Trophoblast cell (in vitro differentiated cells and primary cell): ENCODE results near the gene LIPM.
"Not testable (repeated sequence)": the region's sequence is repeated elsewhere in the genome, so short reads cannot be mapped to it uniquely, and the experiment has no call there.

ENCODE experiments used
- DNase-seq, 2 donors: peaks; one replicate each; pipeline ENCODE4 v3.0.0-alpha.2; 2016
- H2AFZ ChIP-seq: 2 replicates; pipeline ENCODE4 v1.6.1; 2013; ENCODE audit warnings: low read length, moderate library complexity, mild to moderate bottlenecking; ENCODE audit not compliant: insufficient read depth, poor library complexity
- H2AK5ac ChIP-seq: 2 replicates; pipeline ENCODE4 v1.6.1; 2013; ENCODE audit warnings: mild to moderate bottlenecking, low read length
- H2BK120ac ChIP-seq: 2 replicates; pipeline ENCODE4 v1.6.1; 2013; ENCODE audit warnings: low read length, mild to moderate bottlenecking, moderate library complexity; ENCODE audit not compliant: insufficient read depth, poor library complexity
- H2BK12ac ChIP-seq: 2 replicates; pipeline ENCODE4 v1.6.1; 2013; ENCODE audit warnings: mild to moderate bottlenecking, low read length, moderate library complexity
- H2BK5ac ChIP-seq: 2 replicates; pipeline ENCODE4 v1.6.1; 2013; ENCODE audit warnings: low read length, low read depth, moderate library complexity, mild to moderate bottlenecking; ENCODE audit not compliant: poor library complexity
- H3K14ac ChIP-seq: 2 replicates; pipeline ENCODE4 v1.6.1; 2013; ENCODE audit warnings: mild to moderate bottlenecking, low read length
- H3K18ac ChIP-seq: 2 replicates; pipeline ENCODE4 v1.6.1; 2013; ENCODE audit warnings: mild to moderate bottlenecking, low read length
- H3K23ac ChIP-seq: 2 replicates; pipeline ENCODE4 v1.6.1; 2013; ENCODE audit warnings: low read length
- H3K27ac ChIP-seq: 2 replicates; pipeline ENCODE4 v1.5.1; 2013; ENCODE audit warnings: low read depth, mild to moderate bottlenecking, inconsistent platforms, low read length, moderate library complexity
- H3K27me3 ChIP-seq: 2 replicates; pipeline ENCODE4 v1.6.1; 2013; ENCODE audit warnings: inconsistent platforms, mild to moderate bottlenecking, low read length, moderate library complexity; ENCODE audit not compliant: insufficient read depth
- H3K36me3 ChIP-seq, 2 experiments: 1 replicate in 1 of 2; 2 replicates in 1 of 2; pipeline ENCODE4 v1.6.1; 2013; ENCODE audit warnings: low read length in 2 of 2, mild to moderate bottlenecking in 2 of 2, moderate library complexity in 1 of 2; ENCODE audit not compliant: insufficient read depth in 2 of 2, control insufficient read depth in 1 of 2
- H3K4ac ChIP-seq: 2 replicates; pipeline ENCODE4 v1.6.1; 2013; ENCODE audit warnings: low read depth, mild to moderate bottlenecking, low read length, moderate library complexity
- H3K4me1 ChIP-seq, 2 experiments: 1 replicate in 1 of 2; 2 replicates in 1 of 2; pipeline ENCODE4 v1.6.1; 2013; ENCODE audit warnings: low read length in 2 of 2, mild to moderate bottlenecking in 2 of 2, moderate library complexity in 1 of 2; ENCODE audit not compliant: insufficient read depth in 2 of 2, control insufficient read depth in 1 of 2
- H3K4me2 ChIP-seq: 2 replicates; pipeline ENCODE4 v1.6.1; 2013; ENCODE audit warnings: inconsistent platforms, mild to moderate bottlenecking, low read length, moderate library complexity
- H3K4me3 ChIP-seq: 2 replicates; pipeline ENCODE4 v1.5.1; 2013; ENCODE audit warnings: mild to moderate bottlenecking, low read depth, low read length, inconsistent platforms
- H3K79me1 ChIP-seq: one replicate; pipeline ENCODE4 v1.6.1; 2013; ENCODE audit warnings: low read length
- H3K79me2 ChIP-seq: 2 replicates; pipeline ENCODE4 v1.6.1; 2013; ENCODE audit warnings: low read length, mild to moderate bottlenecking; ENCODE audit not compliant: control insufficient read depth, insufficient read depth, poor library complexity
- H3K9ac ChIP-seq: 2 replicates; pipeline ENCODE4 v1.6.1; 2013; ENCODE audit warnings: mild to moderate bottlenecking, low read length
- H3K9me3 ChIP-seq: 2 replicates; pipeline ENCODE4 v1.6.1; 2013; ENCODE audit warnings: low read depth, mild to moderate bottlenecking, control low read depth, inconsistent platforms, low read length; ENCODE audit not compliant: insufficient read depth
- H4K12ac ChIP-seq: 2 replicates; pipeline ENCODE4 v1.6.1; 2013; ENCODE audit warnings: low read depth, mild to moderate bottlenecking, low read length, moderate library complexity
- H4K8ac ChIP-seq: 2 replicates; pipeline ENCODE4 v1.6.1; 2013; ENCODE audit warnings: low read depth, mild to moderate bottlenecking, low read length, moderate library complexity
- H4K91ac ChIP-seq: one replicate; pipeline ENCODE4 v1.6.1; 2013; ENCODE audit warnings: low read depth, mild to moderate bottlenecking, low read length, moderate library complexity
- WGBS: extraction: QIAGEN DNeasy Blood & Tissue Kit; methylation state at CpG from one replicate; pipeline ENCODE4 v1.1.7; 2013; ENCODE audit warnings: missing lambda C conversion rate; ENCODE audit not compliant: insufficient read length, insufficient coverage; ENCODE audit errors: extremely low coverage; 5-methylcytosine and 5-hydroxymethylcytosine counted together

Gene LIPM

GRCh38 chr10:88837632-88838031, 35.1 kb downstream of the LIPM start:
- not testable (repeated sequence) for H3K9ac ChIP-seq, H3K79me1 ChIP-seq, H2BK120ac ChIP-seq, H3K14ac ChIP-seq, H4K12ac ChIP-seq, H3K4me3 ChIP-seq, H3K4me1 ChIP-seq, H2AFZ ChIP-seq, H3K23ac ChIP-seq, H3K27me3 ChIP-seq, H2BK12ac ChIP-seq, H3K27ac ChIP-seq, H4K8ac ChIP-seq, H3K4me2 ChIP-seq, H3K4ac ChIP-seq, H4K91ac ChIP-seq, H3K18ac ChIP-seq, H3K36me3 ChIP-seq, H2BK5ac ChIP-seq, H3K79me2 ChIP-seq, H3K9me3 ChIP-seq, DNase-seq, H2AK5ac ChIP-seq

DNA sequence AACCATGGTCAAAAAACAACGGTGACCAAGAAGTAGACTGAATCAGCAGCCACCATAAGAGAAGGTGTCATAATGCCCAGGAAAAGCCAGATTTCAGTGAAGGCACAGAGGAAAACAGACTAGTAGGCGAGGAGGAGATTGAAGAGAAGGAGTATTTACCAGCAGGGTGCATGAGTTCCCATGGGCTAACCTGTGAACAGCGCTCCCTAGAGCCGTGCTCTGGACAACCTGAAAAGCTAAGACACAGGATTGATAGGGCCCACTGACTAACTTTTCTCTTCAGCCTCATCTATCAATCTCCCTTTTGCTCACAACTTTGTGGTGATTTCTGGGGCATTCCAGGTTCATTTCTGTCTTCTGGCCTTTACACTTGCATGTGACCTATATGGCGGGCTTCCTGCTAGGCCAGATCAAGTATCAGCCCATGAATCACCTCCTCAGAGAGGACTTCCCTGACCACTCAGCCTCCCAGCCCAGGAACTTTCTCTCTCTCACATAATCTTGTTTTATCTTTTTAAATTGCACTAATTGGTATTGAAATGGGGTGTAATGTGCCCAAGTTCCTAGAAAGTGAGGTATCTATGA, 36.3 kb downstream of the LIPM start:
- H2BK12ac ChIP-seq, result no peak overlapping the region
- H3K36me3 ChIP-seq, result no peaks in the 10 kb centered on the region
- no peak overlapping the region for H4K12ac ChIP-seq

DNA sequence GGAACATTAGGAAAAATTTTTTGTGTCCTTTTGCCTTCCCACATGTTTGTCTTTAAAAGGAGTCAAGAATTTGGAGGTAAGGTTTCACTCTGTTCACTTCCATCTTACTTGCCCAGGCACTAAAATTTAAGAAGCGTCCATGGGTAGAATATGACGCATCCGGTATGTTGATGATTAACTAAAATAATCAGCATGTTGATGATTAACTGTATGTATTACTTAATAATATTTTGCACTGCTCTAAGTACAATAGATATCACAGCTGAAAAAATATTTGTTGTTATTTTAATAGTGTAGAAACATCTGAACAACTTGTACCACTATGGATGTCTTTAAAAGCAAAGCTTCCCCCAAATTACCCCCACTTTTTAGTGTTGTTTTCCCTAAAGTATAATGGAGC, 37.6 kb downstream of the LIPM start:
- Histone ChIP-seq H2AFZ (no peak overlapping the region), H3K9me3 (no peaks in the 10 kb centered on the region), H3K14ac (no peak overlapping the region), H2BK12ac (no peak overlapping the region), H3K36me3 (no peaks in the 10 kb centered on the region), H3K79me2 (no peaks in the 10 kb centered on the region), H3K27me3 (no peaks in the 10 kb centered on the region), H2BK120ac (no peak overlapping the region), H2AK5ac (no peak overlapping the region), H2BK5ac (no peak overlapping the region), H4K91ac (no peak overlapping the region), H4K8ac (no peak overlapping the region), H3K9ac (no peak overlapping the region), H3K4me3 (no peak overlapping the region), H3K4me1 (no peaks in the 10 kb centered on the region), H4K12ac (no peak overlapping the region), H3K79me1 (no peaks in the 10 kb centered on the region), H3K18ac (no peak overlapping the region), H3K27ac (no peak overlapping the region), H3K4me2 (no peak overlapping the region), H3K23ac (no peak overlapping the region), H3K4ac (no peak overlapping the region)
- no peak for DNase-seq
- WGBS, result no CpG with 5 or more reads among the region's 3 CpGs

More for the DNA sequence above, 36.3 kb downstream of the LIPM start:
- Histone ChIP-seq H3K4ac (no peak overlapping the region), H3K23ac (no peak overlapping the region), H3K14ac (no peak overlapping the region), H4K91ac (no peak overlapping the region), H3K9me3 (no peaks in the 10 kb centered on the region), H3K4me3 (no peak overlapping the region), H3K9ac (no peak overlapping the region), H2BK5ac (no peak overlapping the region), H3K27me3 (no peaks in the 10 kb centered on the region), H3K27ac (no peak overlapping the region), H2AFZ (no peak overlapping the region), H2AK5ac (no peak overlapping the region), H3K4me2 (no peak overlapping the region), H2BK120ac (no peak overlapping the region), H3K18ac (no peak overlapping the region), H4K8ac (no peak overlapping the region), H3K79me1 (no peaks in the 10 kb centered on the region), H3K79me2 (no peaks in the 10 kb centered on the region), H3K4me1 (no peaks in the 10 kb centered on the region)
- DNase-seq, result no peak
- no CpG with 5 or more reads among the region's 5 CpGs for WGBS

DNA sequence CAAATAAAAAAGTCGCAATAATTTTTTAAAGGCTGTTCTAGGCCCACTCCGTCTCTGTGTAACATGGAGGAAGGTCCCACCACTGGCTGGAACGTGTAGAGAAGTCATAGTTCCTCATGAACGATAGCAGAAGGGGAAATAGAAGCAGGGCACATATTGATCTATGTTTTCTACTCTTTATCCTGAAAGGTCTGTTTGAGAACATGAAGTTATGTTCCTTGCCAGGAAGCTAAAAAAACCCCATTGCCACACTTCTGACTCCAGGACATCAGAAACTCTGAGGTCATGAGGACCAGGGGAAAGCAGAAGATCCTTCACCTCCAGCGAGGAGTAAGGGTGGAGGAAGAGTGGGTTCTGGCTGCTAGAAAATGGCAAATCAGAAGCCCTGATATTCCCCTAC, 38.4 kb downstream of the LIPM start:
- Histone ChIP-seq H4K8ac (no peak overlapping the region), H2BK5ac (no peak overlapping the region), H3K14ac (no peak overlapping the region), H3K27me3 (no peaks in the 10 kb centered on the region), H3K27ac (no peak overlapping the region), H3K4me2 (no peak overlapping the region), H3K9me3 (no peaks in the 10 kb centered on the region), H2BK120ac (no peak overlapping the region), H3K9ac (no peak overlapping the region), H2AFZ (no peak overlapping the region), H3K79me1 (no peaks in the 10 kb centered on the region), H2BK12ac (no peak overlapping the region), H3K23ac (no peak overlapping the region), H2AK5ac (no peak overlapping the region), H3K36me3 (no peaks in the 10 kb centered on the region), H3K79me2 (no peaks in the 10 kb centered on the region), H3K18ac (no peak overlapping the region), H3K4ac (no peak overlapping the region), H3K4me1 (no peaks in the 10 kb centered on the region), H4K12ac (no peak overlapping the region), H3K4me3 (no peak overlapping the region), H4K91ac (no peak overlapping the region)
- no CpG with 5 or more reads among the region's 5 CpGs for WGBS
- DNase-seq, result no peak
